CD1c-positive myeloid dendritic cell (primary cell): ENCODE results near the gene ENPP1.
"Not testable (repeated sequence)": the region's sequence is repeated elsewhere in the genome, so short reads cannot be mapped to it uniquely, and the experiment has no call there.

ENCODE experiments used
- DNase-seq: peaks from one replicate; pipeline ENCODE4 v3.0.0-alpha.2; 2016; ENCODE audit errors: extremely low spot score

The ENPP1 gene

GRCh38 chr6:131831392-131831791, 23.6 kb downstream of the ENPP1 start:
- no peak for DNase-seq

DNA sequence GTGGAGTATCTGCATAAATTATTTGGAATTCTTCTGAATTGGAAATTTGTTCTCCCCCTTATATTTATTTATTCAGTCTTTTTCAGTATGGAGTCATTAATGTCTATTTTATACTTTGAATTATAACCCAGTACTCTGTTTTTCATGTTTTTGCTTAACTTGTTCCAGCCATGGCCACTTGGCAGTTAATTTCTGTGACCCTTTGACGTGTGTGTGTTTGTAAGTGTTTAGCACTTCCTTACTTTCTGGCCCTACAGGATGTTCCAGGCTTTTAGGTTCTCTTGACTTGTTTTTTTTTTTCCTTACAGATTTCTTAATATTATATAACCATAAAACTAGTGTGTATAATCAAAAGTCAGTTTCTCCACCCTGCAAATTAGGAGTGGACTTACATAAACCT, 24.1 kb downstream of the ENPP1 start:
- no peak for DNase-seq

GRCh38 chr6:131832363-131832762, 24.5 kb downstream of the ENPP1 start:
- DNase-seq, result no peak

DNA sequence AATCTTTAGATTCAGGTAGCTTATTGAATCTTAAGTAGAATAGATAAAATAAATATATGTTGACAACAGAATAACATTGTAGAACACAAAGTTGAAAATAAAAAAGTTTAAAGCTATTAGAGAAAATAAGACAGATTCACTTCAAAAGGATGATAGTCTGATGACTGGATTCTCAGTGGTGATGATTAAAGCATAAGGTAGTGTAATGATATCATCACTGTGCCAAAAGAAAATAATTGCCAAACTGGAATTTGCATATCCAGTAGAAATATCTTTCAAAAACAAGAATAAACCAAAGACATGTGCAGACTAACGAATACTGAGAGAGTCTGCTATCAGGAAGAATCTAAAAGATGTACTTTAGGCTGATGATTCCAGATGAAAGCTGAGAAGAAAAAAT, 30.2 kb downstream of the ENPP1 start:
- no peak for DNase-seq

GRCh38 chr6:131839388-131839787, 31.6 kb downstream of the ENPP1 start:
- DNase-seq, result no peak

GRCh38 chr6:131840441-131840840, 32.6 kb downstream of the ENPP1 start:
- DNase-seq, result no peak

DNA sequence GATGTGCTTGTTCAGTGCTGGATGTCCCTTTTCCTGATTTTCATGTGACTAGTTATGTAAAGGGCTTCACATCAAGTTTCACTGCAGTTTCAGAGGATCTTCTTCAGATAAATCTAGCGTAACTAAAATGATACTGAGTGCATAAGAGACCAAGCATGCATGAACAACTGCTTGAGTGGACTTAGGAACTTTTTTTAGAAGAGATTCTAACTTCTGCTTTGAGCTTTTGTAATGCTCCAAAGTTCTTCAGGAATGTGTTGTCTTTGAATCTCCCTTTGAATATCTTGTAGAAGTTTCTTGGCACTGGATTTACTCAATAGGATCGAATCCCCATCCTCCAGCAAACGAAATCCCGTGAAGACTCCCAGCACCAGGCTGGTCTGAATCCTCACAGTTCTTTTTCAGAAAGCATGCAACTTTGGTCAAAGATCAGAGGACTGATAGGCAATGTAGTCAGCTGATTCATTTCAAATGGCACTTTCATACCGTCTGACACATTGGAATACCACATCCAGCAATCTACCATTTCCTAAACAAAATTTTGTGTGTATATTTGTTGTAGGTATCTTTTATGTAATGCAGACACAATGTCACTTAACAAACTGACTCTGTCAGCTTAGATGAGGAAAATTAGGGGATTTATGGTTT, 33.2 kb downstream of the ENPP1 start:
- DNase-seq, result no peak

- no peak for DNase-seq
Observed at GRCh38 chr6:131843768-131844167, 35.9 kb downstream of the ENPP1 start.

DNA sequence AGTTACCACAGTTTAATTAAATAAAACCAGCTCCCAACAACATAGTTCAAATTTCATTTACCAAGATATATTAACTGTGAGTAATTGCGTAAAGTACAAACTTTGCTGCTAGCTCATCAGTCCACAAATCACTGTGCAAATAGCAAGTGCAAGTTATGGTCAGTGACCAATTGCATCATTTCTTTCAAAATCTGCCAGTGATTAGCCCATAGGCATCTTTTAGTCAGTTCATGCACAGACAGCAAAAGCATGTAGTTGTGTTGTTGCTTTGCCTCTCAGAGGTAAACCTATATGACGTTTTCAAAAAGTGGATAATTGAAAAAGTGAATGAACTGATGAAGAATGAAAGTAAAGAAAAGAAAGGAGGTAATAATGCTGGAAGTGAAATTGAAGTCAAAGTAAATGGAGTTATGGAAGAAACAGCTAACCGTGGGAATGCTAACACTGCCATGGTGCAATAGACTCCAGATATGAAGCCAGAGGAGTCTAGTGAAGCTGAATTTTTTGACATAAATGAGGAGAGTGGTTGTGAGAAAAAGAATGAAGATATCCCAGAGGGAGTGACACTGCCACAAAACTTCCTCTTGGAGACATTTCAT, 36.5 kb downstream of the ENPP1 start:
- DNase-seq, result no peak

GRCh38 chr6:131846023-131846663, 38.3 kb downstream of the ENPP1 start:
- DNase-seq, result no peak

DNA sequence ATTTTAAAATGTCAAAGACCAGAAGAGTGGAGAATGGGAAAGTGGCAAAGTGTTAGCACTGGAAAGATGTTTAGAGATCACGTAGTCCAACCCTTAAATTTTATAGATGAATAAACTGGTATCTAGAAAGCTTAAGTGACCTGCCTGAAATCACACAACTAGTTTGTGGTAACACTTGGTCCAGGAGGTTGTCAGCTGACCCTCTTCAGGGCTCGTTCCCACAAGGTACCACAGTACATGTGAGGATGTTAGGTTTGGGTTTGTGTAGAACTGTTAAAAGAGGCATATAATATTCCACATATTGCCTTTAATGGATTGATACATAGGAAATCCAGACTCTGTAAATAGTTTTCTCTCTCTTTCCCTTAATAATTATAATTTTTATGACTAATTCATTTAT, 39.1 kb downstream of the ENPP1 start:
- DNase-seq, result no peak

GRCh38 chr6:131849799-131850198, 42.0 kb downstream of the ENPP1 start:
- DNase-seq, result no peak

- no peak for DNase-seq
Observed at GRCh38 chr6:131851049-131851769, 43.4 kb downstream of the ENPP1 start.

- no peak for DNase-seq
Observed at GRCh38 chr6:131852200-131852599, 44.4 kb downstream of the ENPP1 start.

DNA sequence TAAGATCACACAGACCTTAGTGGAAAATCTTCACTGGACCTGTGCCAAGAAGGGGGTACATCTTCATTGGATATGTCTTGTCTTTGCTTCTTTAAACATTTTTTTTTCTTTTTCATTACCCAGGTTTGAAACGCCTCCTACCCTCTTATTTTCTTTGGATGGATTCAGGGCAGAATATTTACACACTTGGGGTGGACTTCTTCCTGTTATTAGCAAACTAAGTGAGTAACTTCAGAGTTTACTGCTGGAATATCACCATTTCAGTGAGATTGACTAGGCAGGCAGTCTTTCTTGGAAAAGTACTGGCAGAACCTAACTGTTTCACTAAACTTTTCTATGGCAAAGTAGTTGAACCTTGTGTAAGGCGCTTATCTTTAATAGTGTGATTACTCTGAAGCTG, 47.0 kb downstream of the ENPP1 start:
- DNase-seq, result no peak

GRCh38 chr6:131858765-131859415, 51.1 kb downstream of the ENPP1 start:
- no peak for DNase-seq

GRCh38 chr6:131859658-131860057, 51.8 kb downstream of the ENPP1 start:
- DNase-seq, result not testable (repeated sequence)

- DNase-seq, result no peak
Observed at GRCh38 chr6:131861381-131861780, 53.6 kb downstream of the ENPP1 start.

DNA sequence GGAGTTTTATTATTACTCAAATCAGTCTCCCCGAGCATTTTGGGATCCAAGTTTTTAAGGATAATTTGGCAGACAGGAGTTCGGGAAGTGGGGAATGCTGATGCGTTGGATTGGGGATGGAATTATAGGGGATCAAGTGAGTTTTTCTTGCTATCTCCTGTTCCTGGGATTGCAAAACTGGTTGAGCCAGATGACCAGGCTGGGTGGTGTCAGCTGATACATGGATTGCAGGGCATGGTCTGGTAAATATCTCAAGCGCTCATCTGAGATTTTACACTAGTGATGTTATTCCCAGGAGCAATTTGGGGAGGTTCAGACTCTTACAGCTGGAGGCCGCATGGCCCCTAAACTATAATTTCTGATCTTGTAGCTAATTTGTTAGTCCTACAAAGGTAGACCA, 54.7 kb downstream of the ENPP1 start:
- DNase-seq, result no peak

DNA sequence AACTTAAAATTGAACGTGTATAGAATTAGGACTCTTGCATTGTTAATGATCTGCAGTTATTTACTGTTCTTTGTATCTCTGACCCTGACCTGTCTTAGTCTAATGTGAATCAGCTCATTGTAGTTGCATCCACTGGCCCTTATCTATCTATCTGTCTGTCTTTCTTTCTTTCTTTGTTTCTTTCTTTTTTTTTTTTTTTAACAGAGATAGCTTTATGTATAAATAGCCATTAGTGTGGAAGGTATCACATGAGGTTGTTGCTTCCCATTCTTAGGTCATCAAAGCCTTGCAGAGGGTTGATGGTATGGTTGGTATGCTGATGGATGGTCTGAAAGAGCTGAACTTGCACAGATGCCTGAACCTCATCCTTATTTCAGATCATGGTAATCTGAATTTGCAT, 59.9 kb downstream of the ENPP1 start:
- no peak for DNase-seq

DNA sequence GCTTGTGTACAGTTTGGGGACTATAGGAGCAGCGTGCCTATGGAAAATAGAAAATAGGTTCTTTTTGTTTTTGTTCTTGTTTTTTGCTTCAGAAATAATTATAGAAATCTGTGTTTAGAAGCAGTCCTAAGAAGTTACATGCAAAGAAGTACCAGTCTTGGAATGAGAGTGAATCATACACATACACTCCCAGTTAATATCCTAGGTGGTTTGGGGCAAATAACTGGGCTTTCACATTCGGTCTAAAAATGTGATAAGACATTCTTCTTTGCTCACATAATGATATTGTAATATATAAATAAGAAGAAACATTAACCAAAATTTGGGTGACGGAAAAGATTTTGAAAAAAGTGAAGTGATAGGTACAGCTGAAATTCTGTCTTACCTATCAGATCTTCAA, 61.0 kb downstream of the ENPP1 start:
- DNase-seq, result no peak

DNA sequence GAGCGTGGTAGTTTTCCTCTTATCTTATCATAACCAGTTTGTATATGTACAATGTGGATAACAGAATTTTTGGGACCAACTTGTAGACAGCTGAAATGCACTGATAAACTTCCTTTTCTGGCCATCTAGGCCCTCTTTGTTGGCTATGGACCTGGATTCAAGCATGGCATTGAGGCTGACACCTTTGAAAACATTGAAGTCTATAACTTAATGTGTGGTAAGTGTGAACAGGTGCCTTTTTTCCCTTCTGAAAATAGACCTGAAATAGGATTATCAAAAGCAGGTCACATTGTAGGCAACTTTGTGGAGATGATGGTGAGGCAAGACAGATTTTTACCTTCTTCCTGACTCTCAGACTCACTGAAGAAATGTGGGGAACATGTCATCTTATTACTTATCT, 67.8 kb downstream of the ENPP1 start:
- no peak for DNase-seq
